Activated CD8-positive, alpha-beta memory T cell treated with anti-CD3 and anti-CD28 coated beads, Interleukin-2, amount 50 U/mL, for 48 hours (primary cell): ENCODE data around the gene FASTKD1.

ENCODE experiments used
- DNase-seq: peaks from one replicate; pipeline ENCODE4 v3.0.0-alpha.2; 2020

The FASTKD1 gene

DNA sequence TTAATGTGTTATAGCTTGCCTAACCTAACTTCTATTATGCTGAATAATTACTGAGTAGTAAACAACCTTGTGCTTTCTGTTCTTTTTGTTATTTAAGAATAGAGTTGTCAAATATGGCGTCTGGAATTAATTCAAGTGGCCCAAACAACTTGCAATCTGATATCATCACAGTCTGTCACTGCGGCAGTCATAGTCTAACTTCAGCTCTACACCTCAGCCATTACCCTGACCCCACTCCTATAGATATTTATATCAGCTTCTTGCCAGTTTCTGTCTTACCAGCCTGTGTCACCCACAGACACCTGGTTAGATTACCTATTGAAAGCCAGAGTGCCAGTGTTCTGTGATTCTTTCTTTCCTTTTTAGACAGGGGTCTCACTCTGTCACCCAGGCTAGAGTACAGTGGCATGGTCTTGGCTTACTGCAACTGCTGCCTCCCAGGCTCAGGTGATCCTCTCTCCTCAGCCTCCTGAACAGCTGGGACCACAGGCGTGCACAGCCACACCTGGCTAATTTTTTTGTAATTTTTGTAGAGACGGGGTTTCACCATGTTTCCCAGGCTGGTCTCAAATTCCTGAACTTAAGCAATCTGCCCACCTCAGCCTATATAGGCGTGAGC is 78.2 kb downstream of the FASTKD1 start:
- no peak for DNase-seq

DNA sequence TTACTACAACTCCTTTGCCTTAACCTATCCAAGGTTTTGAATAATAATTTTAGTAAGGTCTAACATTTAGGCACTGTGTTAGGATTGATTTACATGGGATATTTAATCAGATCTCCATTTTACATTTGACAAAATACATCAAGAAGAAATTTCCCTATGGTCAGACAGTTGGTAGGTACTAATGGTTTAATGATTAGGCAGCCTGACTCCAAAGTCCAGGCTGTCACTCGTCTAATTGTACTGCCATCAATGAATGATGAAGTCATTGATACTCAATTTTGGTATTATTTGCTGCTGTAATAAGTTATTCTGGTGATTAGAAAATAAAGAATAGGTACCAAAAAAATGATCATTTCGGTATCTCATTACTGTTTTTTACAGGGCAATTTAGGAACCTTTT is 80.3 kb downstream of the FASTKD1 start:
- no peak for DNase-seq

DNA sequence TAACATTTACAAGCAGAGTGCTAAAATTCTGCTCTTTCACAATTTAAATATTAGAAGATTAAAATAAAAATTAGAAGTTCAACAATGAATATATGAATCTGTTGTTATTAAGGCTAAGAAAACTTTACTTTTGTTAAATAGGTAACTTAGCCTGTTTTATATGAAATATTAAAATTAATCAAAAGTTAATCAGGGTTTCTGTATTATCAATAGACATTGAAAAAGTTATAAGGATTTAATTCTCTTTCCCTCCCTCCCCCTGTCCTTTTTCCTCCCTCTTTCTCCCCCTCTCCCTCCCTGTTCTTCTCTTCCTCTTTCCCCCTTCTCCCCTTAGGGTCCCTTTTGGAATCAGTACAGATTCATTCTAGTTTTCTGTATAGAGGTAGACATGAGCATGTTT is 82.3 kb downstream of the FASTKD1 start:
- no peak for DNase-seq

- no peak for DNase-seq
These were observed 82.8 kb downstream of the FASTKD1 start for GRCh38 chr2:169490834-169491233.

- DNase-seq = no peak
These were observed 87.2 kb downstream of the FASTKD1 start for GRCh38 chr2:169486487-169486886.

- no peak for DNase-seq
These were observed 88.0 kb downstream of the FASTKD1 start for GRCh38 chr2:169485650-169486138.

DNA sequence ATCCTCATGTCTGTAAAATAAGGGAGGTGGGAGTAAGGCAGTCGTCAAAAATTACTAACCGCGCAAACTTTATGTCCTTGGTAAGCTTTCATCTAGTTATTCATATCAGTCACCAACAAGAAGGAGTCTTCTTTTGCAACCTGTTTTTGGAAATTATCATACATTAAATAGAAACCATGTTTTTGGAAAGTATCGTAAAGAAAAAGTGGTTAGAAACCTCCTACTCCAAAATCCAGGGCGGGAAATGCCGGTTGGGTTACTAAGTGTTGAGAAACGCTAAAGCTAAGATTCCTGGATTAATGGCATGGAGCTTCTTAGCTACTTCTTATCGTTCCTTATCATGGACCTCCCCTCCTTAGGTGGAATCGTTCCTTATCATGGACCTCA is 93.6 kb downstream of the FASTKD1 start:
- no peak for DNase-seq
